DMS114 treated with DMSO at 0.1 percent for 48 hours (cell line): ENCODE measurements around the gene HABP4.
"Not testable (repeated sequence)": the region's sequence is repeated elsewhere in the genome, so short reads cannot be mapped to it uniquely, and the experiment has no call there.

Experiments
- DNase-seq: peaks from one replicate; lab custom pipeline; 2025; ENCODE audit not compliant: unreplicated experiment; lab: John Stamatoyannopoulos, UW

The HABP4 gene

GRCh38 chr9:96496368-96497116 is 46.6 kb downstream of the HABP4 start:
- DNase-seq = no peak

- no peak for DNase-seq
These were observed 47.1 kb downstream of the HABP4 start for GRCh38 chr9:96497117-96497399.

GRCh38 chr9:96498796-96499195 is 48.8 kb downstream of the HABP4 start:
- DNase-seq = no peak

- no peak for DNase-seq
These were observed 49.3 kb downstream of the HABP4 start for GRCh38 chr9:96499257-96499656.

GRCh38 chr9:96500696-96501632 is 51.0 kb downstream of the HABP4 start:
- DNase-seq = no peak

GRCh38 chr9:96501633-96502538 is 51.9 kb downstream of the HABP4 start:
- no peak for DNase-seq

- DNase-seq = no peak
These were observed 52.8 kb downstream of the HABP4 start for GRCh38 chr9:96502539-96503373.

- DNase-seq = not testable (repeated sequence)
These were observed 53.4 kb downstream of the HABP4 start for GRCh38 chr9:96503374-96503748.

- no peak for DNase-seq
These were observed 53.9 kb downstream of the HABP4 start for GRCh38 chr9:96503918-96504317.

- DNase-seq = no peak
These were observed 55.5 kb downstream of the HABP4 start for GRCh38 chr9:96505316-96505991.

GRCh38 chr9:96508227-96508940 is 58.4 kb downstream of the HABP4 start:
- DNase-seq = no peak

GRCh38 chr9:96509026-96509425 is 59.1 kb downstream of the HABP4 start:
- no peak for DNase-seq

- DNase-seq = no peak
These were observed 59.9 kb downstream of the HABP4 start for GRCh38 chr9:96509848-96510247.

- DNase-seq = no peak
These were observed 60.3 kb downstream of the HABP4 start for GRCh38 chr9:96510258-96510657.

GRCh38 chr9:96512240-96512639 is 62.3 kb downstream of the HABP4 start:
- no peak for DNase-seq

- DNase-seq = no peak
These were observed 63.7 kb downstream of the HABP4 start for GRCh38 chr9:96513622-96514021.

GRCh38 chr9:96514108-96514799 is 64.3 kb downstream of the HABP4 start:
- no peak for DNase-seq

GRCh38 chr9:96514800-96515158 is 64.8 kb downstream of the HABP4 start:
- no peak for DNase-seq
